Fibroblast of skin of left biceps (primary cell): ENCODE results near the gene RIN3.

Source experiments
- DNase-seq, 2 experiments: peaks; one replicate each; pipeline ENCODE4 v3.0.0-alpha.2; 2013; ENCODE audit warnings: low read depth in 2 of 2

The RIN3 gene

GRCh38 chr14:92487513-92488133, 26.0 kb upstream of the RIN3 start:
- no peak for DNase-seq

- no peak for DNase-seq
These were observed 24.0 kb upstream of the RIN3 start for GRCh38 chr14:92489394-92490238.

GRCh38 chr14:92490239-92490959, 23.2 kb upstream of the RIN3 start:
- no peak for DNase-seq

- DNase-seq = no peak
These were observed 21.8 kb upstream of the RIN3 start for GRCh38 chr14:92491782-92492181.

GRCh38 chr14:92492258-92492657, 21.3 kb upstream of the RIN3 start:
- no peak for DNase-seq

- no peak for DNase-seq
These were observed 20.6 kb upstream of the RIN3 start for GRCh38 chr14:92493024-92493423.

GRCh38 chr14:92493492-92493891, 20.1 kb upstream of the RIN3 start:
- DNase-seq = no peak

- DNase-seq = no peak
These were observed 19.1 kb upstream of the RIN3 start for GRCh38 chr14:92494512-92494911.

GRCh38 chr14:92495027-92495426, 18.6 kb upstream of the RIN3 start:
- peak in 1 of 2 experiments; percentile 52 for DNase-seq

- no peak for DNase-seq
These were observed 17.3 kb upstream of the RIN3 start for GRCh38 chr14:92496191-92496857.

- no peak for DNase-seq
These were observed 16.2 kb upstream of the RIN3 start for GRCh38 chr14:92497391-92497790.

GRCh38 chr14:92499234-92499633, 14.3 kb upstream of the RIN3 start:
- no peak for DNase-seq

- DNase-seq = no peak
These were observed 13.1 kb upstream of the RIN3 start for GRCh38 chr14:92500491-92500941.

- DNase-seq = peak; percentile 84 to 86
These were observed 11.7 kb upstream of the RIN3 start for GRCh38 chr14:92501891-92502351.

- DNase-seq = no peak
These were observed 10.9 kb upstream of the RIN3 start for GRCh38 chr14:92502541-92503286.

GRCh38 chr14:92503756-92504491, 9.7 kb upstream of the RIN3 start:
- DNase-seq = no peak

- no peak for DNase-seq
These were observed 7.8 kb upstream of the RIN3 start for GRCh38 chr14:92505826-92506225.

GRCh38 chr14:92506231-92506630, 7.3 kb upstream of the RIN3 start:
- DNase-seq = no peak

- DNase-seq = no peak
These were observed 6.3 kb upstream of the RIN3 start for GRCh38 chr14:92507174-92507768.

- no peak for DNase-seq
These were observed 2.6 kb upstream of the RIN3 start for GRCh38 chr14:92510972-92511371.
